B cell (primary cell): ENCODE data around the gene PDIA4. TPM values are rescaled to one million over a fixed set of nuclear protein-coding genes. Genes with fewer than 3 reads are reported as not detected.
"Not testable (repeated sequence)": the region's sequence is repeated elsewhere in the genome, so short reads cannot be mapped to it uniquely, and the experiment has no call there.

Experiments used
- ATAC-seq: fragments of 200-7000 bp; cut with Tn5 transposase; one replicate; pipeline ENCODE4 v1.10.0; 2021; ENCODE audit warnings: low read depth, mild to moderate bottlenecking, moderate number of reproducible peaks, moderate library complexity
- CTCF ChIA-PET: fragments of 350-600 bp; sonication (Branson Sonifier 250); formaldehyde crosslinking; loops from one replicate; lab custom pipeline; 2021; ENCODE audit warnings: antibody characterized with exemption, inconsistent platforms; lab: Charles Lee
- POLR2A ChIA-PET: fragments of 350-600 bp; sonication (Branson Sonifier 250); formaldehyde crosslinking; loops from one replicate; lab custom pipeline; 2021; ENCODE audit warnings: antibody characterized with exemption; lab: Charles Lee
- DNase-seq: peaks from one replicate; pipeline ENCODE4 v3.0.0; 2013
- H2AFZ ChIP-seq: 2 replicates; pipeline ENCODE4 v1.6.1; 2012; ENCODE audit warnings: mild to moderate bottlenecking, low read depth, low read length; ENCODE audit not compliant: insufficient read depth, poor library complexity, severe bottlenecking
- H3K27ac ChIP-seq, 2 donors: 1 replicate in 1 of 2; 2 replicates in 1 of 2; pipeline ENCODE4 v1.5.1; 2012 to 2013; ENCODE audit warnings: low read length in 2 of 2, mild to moderate bottlenecking in 2 of 2, moderate library complexity in 1 of 2
- H3K27me3 ChIP-seq, 4 experiments: fragments of 200-600 bp in 1 of 4; sonication (generic) in 1 of 4; replicated peaks in 1 of 4; 1 replicate in 2 of 4; 2 replicates in 2 of 4; pipeline versions ENCODE4 v1.6.1 to v1.7.0; 2013 to 2016; ENCODE audit warnings: low read length in 3 of 4, mild to moderate bottlenecking in 2 of 4, mixed read lengths in 1 of 4, moderate library complexity in 1 of 4; ENCODE audit not compliant: insufficient read depth in 4 of 4, control insufficient read depth in 3 of 4; ENCODE audit errors: control extremely low read depth in 1 of 4
- H3K36me3 ChIP-seq, 2 experiments: replicated peaks in 1 of 2; 1 replicate in 1 of 2; 2 replicates in 1 of 2; pipeline versions ENCODE4 v1.6.1 to v1.7.1; 2013; ENCODE audit warnings: low read length in 1 of 2; ENCODE audit not compliant: insufficient read depth in 2 of 2, control insufficient read depth in 1 of 2; ENCODE audit errors: control extremely low read depth in 1 of 2, extremely low read depth in 1 of 2
- H3K4me1 ChIP-seq, 2 donors: fragments of 200-600 bp in 1 of 2; sonication (generic) in 1 of 2; 1 replicate in 1 of 2; 2 replicates in 1 of 2; pipeline versions ENCODE4 v1.5.1 to v1.6.1; 2013 to 2017; ENCODE audit warnings: low read length in 2 of 2; ENCODE audit not compliant: control insufficient read depth in 2 of 2, insufficient read depth in 2 of 2
- H3K4me2 ChIP-seq: replicated peaks from 2 replicates; pipeline ENCODE3; 2012; ENCODE audit warnings: mild to moderate bottlenecking, low read depth, low read length; ENCODE audit not compliant: poor library complexity, severe bottlenecking
- H3K4me3 ChIP-seq, 5 experiments: fragments of 200-600 bp in 1 of 5; sonication (generic) in 1 of 5; 1 replicate in 3 of 5; 2 replicates in 2 of 5; pipeline versions ENCODE4 v1.5.1 to v1.7.0; 2011 to 2016; ENCODE audit warnings: low read length in 4 of 5, mild to moderate bottlenecking in 4 of 5, low read depth in 2 of 5, control low read depth in 1 of 5, moderate library complexity in 1 of 5; ENCODE audit not compliant: insufficient read depth in 1 of 5; ENCODE audit errors: control extremely low read depth in 1 of 5, extremely low read depth in 1 of 5
- H3K79me2 ChIP-seq: fragments of 200-600 bp; sonication (generic); one replicate; pipeline ENCODE4 v1.6.0; 2016; ENCODE audit warnings: low read length; ENCODE audit not compliant: control insufficient read depth, insufficient read depth
- H3K9ac ChIP-seq: fragments of 200-600 bp; sonication (generic); 2 replicates; pipeline ENCODE4 v1.6.1; 2017; ENCODE audit warnings: mild to moderate bottlenecking, low read length, moderate library complexity
- H3K9me3 ChIP-seq, 3 donors: one replicate each; pipeline versions ENCODE4 v1.6.1 to v1.7.1; 2013; ENCODE audit warnings: low read length in 2 of 3; ENCODE audit not compliant: control insufficient read depth in 2 of 3, insufficient read depth in 1 of 3; ENCODE audit errors: control extremely low read depth in 1 of 3
- H4K20me1 ChIP-seq: 2 replicates; pipeline ENCODE4 v1.6.0; 2012; ENCODE audit warnings: mild to moderate bottlenecking, low read length; ENCODE audit not compliant: insufficient read depth, control insufficient read depth, poor library complexity, severe bottlenecking
- H3K27ac Mint-ChIP-seq: one replicate; pipeline ENCODE4 v1.8.0; 2021; ENCODE audit warnings: mixed read lengths
- H3K27me3 Mint-ChIP-seq: one replicate; pipeline ENCODE4 v1.8.0; 2021; ENCODE audit warnings: mixed read lengths
- H3K4me1 Mint-ChIP-seq: one replicate; pipeline ENCODE4 v1.8.0; 2021; ENCODE audit warnings: mixed read lengths
- H3K4me3 Mint-ChIP-seq: one replicate; pipeline ENCODE4 v1.8.0; 2021; ENCODE audit warnings: mixed read lengths
- H3K9me3 Mint-ChIP-seq: one replicate; pipeline ENCODE4 v1.8.0; 2022; ENCODE audit warnings: mixed read lengths; ENCODE audit not compliant: insufficient read depth
- CTCF ChIP-seq: fragments of 200-600 bp; IDR thresholded peaks from one replicate; pipeline ENCODE4 v1.8.0; 2022; ENCODE audit warnings: antibody characterized with exemption, mild to moderate bottlenecking
- EZH2 ChIP-seq: IDR thresholded peaks from 2 replicates; pipeline ENCODE4 v1.6.1; 2012; ENCODE audit warnings: borderline replicate concordance, low read depth, mild to moderate bottlenecking, moderate library complexity, low read length; ENCODE audit not compliant: insufficient read depth, poor library complexity, severe bottlenecking
- WGBS: methylation state at CpG from one replicate; pipeline ENCODE4 v1.1.5; 2013; ENCODE audit warnings: missing lambda C conversion rate; ENCODE audit not compliant: insufficient coverage; 5-methylcytosine and 5-hydroxymethylcytosine counted together
- intact Hi-C: fragments of 100-400 bp; cut with micrococcal nuclease; formaldehyde crosslinking; loops from one replicate; pipeline ENCODE4 v1.10.0; 2022
- polyA plus RNA-seq: library from polyadenylated mRNA; depleted of rRNA; stranded (reverse); fragments of >200 nt; gene quantifications from 2 replicates; pipeline ENCODE4 v1.2.3, GENCODE V29; 2012
- total RNA-seq, 2 donors: library from RNA; stranded (reverse); fragments of 120-200 nt in 1 of 2; gene quantifications; 1 replicate in 1 of 2; 2 replicates in 1 of 2; pipeline versions ENCODE4 v1.2.3 to v1.2.4, GENCODE V29; 2013 to 2022

PDIA4 gene
- total and polyA plus RNA-seq, 2 donors (not counting 1 experiment from before 2014, with no cell fraction given): 31.6 to 34.7 TPM

GRCh38 chr7:148982654-148983199 is 45.6 kb downstream of the PDIA4 start:
- TF ChIP-seq CTCF (no peak), EZH2 (no peak)
- H3K9me3 ChIP-seq: peaks cover 0 to 3% (median 0%) of the 10 kb centered on the region in 3 donors
- Mint-ChIP-seq H3K4me3 (peak overlapping the region; percentile 99), H3K4me1 (peaks cover 47% of the 10 kb centered on the region), H3K27me3 (no peaks in the 10 kb centered on the region), H3K27ac (peak overlapping the region; percentile 85), H3K9me3 (peaks cover 2% of the 10 kb centered on the region)
- peak overlapping the region; percentile 58 for H3K9ac ChIP-seq
- peak overlapping the region in 1 of 2 donors; percentile 34 for H3K27ac ChIP-seq
- H2AFZ ChIP-seq: peak overlapping the region; percentile 70
- ATAC-seq: no peak
- DNase-seq: peak; percentile 39
- no peaks in the 10 kb centered on the region for H3K79me2 ChIP-seq
- ChIA-PET CTCF (interaction anchor here (1.2 to 9.4 kb wide), 8 partner anchors 16 to 99 kb away, joined by 3 to 64 read pairs (median 8); partner anchors contain the start of genes EZH2 and PDIA4), POLR2A (interaction anchor here (0.7 to 1.1 kb wide), 3 partner anchors 87 to 284 kb away, joined by 3 to 5 read pairs (median 3); partner anchors contain the start of genes CUL1 and EZH2)
- under 1% methylated on average over 10 of the region's 23 CpGs for WGBS
- no peaks in the 10 kb centered on the region for H4K20me1 ChIP-seq
- H3K4me2 ChIP-seq: peak overlapping the region; percentile 80
- no peaks in the 10 kb centered on the region for H3K36me3 ChIP-seq
- H3K27me3 ChIP-seq: no peaks in the 10 kb centered on the region
- peaks cover 31 to 33% of the 10 kb centered on the region in 2 donors for H3K4me1 ChIP-seq
- intact Hi-C loops: loop anchor here (1.0 kb wide), 2 partner anchors 97 to 108 kb away; partner anchors contain the start of gene ZNF786
- peak overlapping the region; percentile 44 to 70 (median 50) for H3K4me3 ChIP-seq

GRCh38 chr7:148979827-148980226 is 48.5 kb downstream of the PDIA4 start:
- Histone ChIP-seq H3K27me3 (no peaks in the 10 kb centered on the region), H3K9ac (no peak overlapping the region), H3K4me1 (peaks cover 14 to 19% of the 10 kb centered on the region in 2 donors), H2AFZ (no peak overlapping the region), H4K20me1 (no peaks in the 10 kb centered on the region), H3K4me2 (no peak overlapping the region), H3K36me3 (no peaks in the 10 kb centered on the region), H3K9me3 (no peaks in the 10 kb centered on the region), H3K79me2 (no peaks in the 10 kb centered on the region), H3K27ac (no peak overlapping the region), H3K4me3 (no peak overlapping the region)
- TF ChIP-seq CTCF (no peak), EZH2 (no peak)
- Mint-ChIP-seq H3K4me1 (peaks cover 25% of the 10 kb centered on the region), H3K9me3 (peaks cover 2% of the 10 kb centered on the region), H3K4me3 (no peak overlapping the region), H3K27me3 (no peaks in the 10 kb centered on the region), H3K27ac (no peak overlapping the region)
- no peak for DNase-seq
- WGBS: 62% methylated on average over 8 of the region's 9 CpGs
- no peak for ATAC-seq
- POLR2A ChIA-PET: no interaction called here
- CTCF ChIA-PET: interaction anchor here (0.9 kb wide), 1 partner anchor 14 kb away, joined by 3 read pairs; no protein-coding TSS in a partner anchor
- intact Hi-C loops: no loop called here

- H3K9ac ChIP-seq, ATAC-seq, H3K4me2 ChIP-seq, H3K4me3 Mint-ChIP-seq, H3K79me2 ChIP-seq, H3K27ac ChIP-seq, intact Hi-C loops, H4K20me1 ChIP-seq, H3K9me3 ChIP-seq, H3K27me3 Mint-ChIP-seq, H3K27ac Mint-ChIP-seq, H3K27me3 ChIP-seq, CTCF ChIA-PET, POLR2A ChIA-PET, H3K4me3 ChIP-seq, H3K36me3 ChIP-seq, H3K9me3 Mint-ChIP-seq, H2AFZ ChIP-seq, DNase-seq: not testable (repeated sequence)
- peaks cover 6 to 13% of the 10 kb centered on the region in 2 donors for H3K4me1 ChIP-seq
- WGBS: 87% methylated on average over 4 of the region's 7 CpGs
- H3K4me1 Mint-ChIP-seq: peaks cover 18% of the 10 kb centered on the region
Observed at GRCh38 chr7:148979072-148979471, 49.2 kb downstream of the PDIA4 start.
